IMR-90 (cell line): ENCODE measurements around the gene MEGF11.

Experiments used
- BHLHE40 ChIP-seq: fragments of 150-350 bp; IDR thresholded peaks from 2 replicates; pipeline ENCODE4 v1.6.1; 2016; ENCODE audit warnings: mild to moderate bottlenecking, low read depth, low read length
- CTCF ChIP-seq: conservative IDR thresholded peaks from 2 replicates; pipeline ENCODE4 v1.5.1; 2012; ENCODE audit warnings: mild to moderate bottlenecking, low read depth, low read length, improper control_type of control experiment
- FOS ChIP-seq: fragments of 150-350 bp; IDR thresholded peaks from 2 replicates; pipeline ENCODE4 v1.6.1; 2016; ENCODE audit warnings: low read depth, low read length
- MAFK ChIP-seq: IDR thresholded peaks from 2 replicates; pipeline ENCODE4 v1.6.1; 2012; ENCODE audit warnings: low read depth, low read length, improper control_type of control experiment
- POLR2A ChIP-seq: IDR thresholded peaks from 2 replicates; pipeline ENCODE4 v1.6.1; 2012; ENCODE audit warnings: mild to moderate bottlenecking, low read depth, low read length
- RAD21 ChIP-seq: IDR thresholded peaks from 2 replicates; pipeline ENCODE4 v1.6.1; 2012; ENCODE audit warnings: low read length, improper control_type of control experiment
- SMC3 ChIP-seq: fragments of 150-350 bp; IDR thresholded peaks from 2 replicates; pipeline ENCODE4 v1.6.1; 2016; ENCODE audit warnings: low read depth, mild to moderate bottlenecking, antibody characterized with exemption, low read length, moderate library complexity

- TF ChIP-seq CTCF (no peak), POLR2A (no peak), MAFK (no peak), SMC3 (no peak), BHLHE40 (no peak), FOS (no peak), RAD21 (no peak)
These were observed 180.8 kb downstream of the MEGF11 start for GRCh38 chr15:66072616-66073361.
